Right renal cortex interstitium (tissue), 3 donors: ENCODE results near the gene DOCK3. TPM values are rescaled to one million over a fixed set of nuclear protein-coding genes. Genes with fewer than 3 reads are reported as not detected.
"Not testable (repeated sequence)": the region's sequence is repeated elsewhere in the genome, so short reads cannot be mapped to it uniquely, and the experiment has no call there.

Source experiments
- DNase-seq, 3 donors: peaks; one replicate each; pipeline ENCODE4 v3.0.0-alpha.2; 2013; ENCODE audit warnings: low read depth in 3 of 3, low spot score in 2 of 3
- polyA plus RNA-seq, 3 donors: library from polyadenylated mRNA; unstranded; fragments of 120-200 nt; gene quantifications; one replicate each; pipeline ENCODE4 v1.2.1, GENCODE V29; 2013; ENCODE audit not compliant: insufficient read length in 3 of 3

DOCK3 gene
- polyA plus RNA-seq, 3 donors, result 0.88 to 1.4 (median 1.2) TPM

GRCh38 chr3:51279448-51279847 is 604.7 kb downstream of the DOCK3 start:
- DNase-seq, result no peak

GRCh38 chr3:51280176-51280575 is 605.4 kb downstream of the DOCK3 start:
- no peak for DNase-seq

DNA sequence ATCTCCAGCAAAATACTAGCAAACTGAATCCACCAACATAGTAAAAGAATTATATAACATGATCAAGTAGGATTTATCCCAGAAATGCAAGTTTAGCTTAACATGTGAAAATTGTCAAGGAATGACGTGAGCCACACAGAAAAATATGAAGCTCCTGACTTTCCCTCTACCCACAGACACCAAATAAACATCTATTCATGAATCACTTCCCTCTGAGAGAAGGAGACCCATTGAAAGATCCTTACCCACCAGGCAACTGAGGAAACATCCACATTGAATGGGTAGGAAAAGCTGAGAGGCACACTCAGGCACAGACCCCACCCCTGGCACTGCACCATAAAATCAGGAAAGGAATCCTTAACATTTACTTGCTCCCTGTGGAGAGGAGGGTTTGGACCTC is 608.2 kb downstream of the DOCK3 start:
- no peak for DNase-seq

GRCh38 chr3:51283421-51283820 is 608.7 kb downstream of the DOCK3 start:
- no peak for DNase-seq

DNA sequence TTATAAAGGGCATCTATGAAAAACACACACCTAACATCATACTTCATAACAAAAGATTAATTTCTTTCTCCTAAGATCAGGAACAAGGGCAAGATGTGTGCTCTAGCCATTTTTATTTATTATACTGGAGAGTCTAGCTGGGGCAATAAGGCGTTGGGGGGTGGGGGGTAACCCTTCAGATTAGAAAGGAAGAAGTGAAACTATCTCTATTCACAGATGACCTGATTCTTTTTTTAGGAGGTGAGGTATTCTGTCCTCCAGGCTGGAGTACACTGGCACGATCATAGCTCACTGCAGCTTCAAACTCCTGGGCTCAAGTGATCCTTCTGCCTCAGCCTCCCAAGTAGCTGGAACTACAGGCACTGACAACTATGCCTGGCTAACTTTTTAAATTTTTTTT is 620.9 kb downstream of the DOCK3 start:
- no peak for DNase-seq

DNA sequence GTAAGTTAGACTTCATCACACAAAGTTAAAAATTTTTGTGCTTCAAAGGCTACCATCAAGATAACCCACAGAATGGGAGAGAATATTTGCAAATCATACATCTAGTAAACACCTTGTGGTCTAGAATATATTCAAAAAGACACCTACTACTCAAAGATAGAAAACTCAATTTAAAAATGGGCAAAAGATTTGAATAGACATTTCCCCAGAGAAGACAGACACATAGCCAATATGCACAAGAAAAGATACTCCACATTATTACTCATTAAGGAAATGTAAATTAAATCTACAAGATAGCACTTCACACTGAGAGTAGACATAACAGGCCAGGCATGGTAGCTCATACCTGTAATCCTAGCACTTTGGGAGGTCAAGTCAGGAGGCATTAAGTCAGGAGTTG is 622.6 kb downstream of the DOCK3 start:
- no peak for DNase-seq

DNA sequence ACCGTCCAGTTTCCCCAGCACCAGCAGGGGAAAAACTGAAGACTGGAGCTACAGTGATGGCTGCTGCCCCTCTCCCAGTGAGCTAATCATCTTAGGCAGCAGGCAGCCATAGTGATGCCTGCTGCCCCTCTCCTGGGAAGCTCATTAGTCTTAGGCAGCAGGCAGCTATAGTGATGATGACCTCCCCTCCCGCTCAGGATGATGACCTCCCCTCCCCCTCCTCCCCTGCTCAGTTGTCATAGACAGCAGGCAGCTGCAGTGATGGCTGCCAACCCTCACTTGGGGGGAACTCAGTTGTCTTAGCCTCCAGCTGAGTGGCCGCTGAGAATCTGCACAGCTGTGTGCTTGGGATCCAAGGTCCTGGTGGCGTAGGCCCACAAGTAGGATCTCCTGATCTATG is 629.5 kb downstream of the DOCK3 start:
- DNase-seq, result no peak

DNA sequence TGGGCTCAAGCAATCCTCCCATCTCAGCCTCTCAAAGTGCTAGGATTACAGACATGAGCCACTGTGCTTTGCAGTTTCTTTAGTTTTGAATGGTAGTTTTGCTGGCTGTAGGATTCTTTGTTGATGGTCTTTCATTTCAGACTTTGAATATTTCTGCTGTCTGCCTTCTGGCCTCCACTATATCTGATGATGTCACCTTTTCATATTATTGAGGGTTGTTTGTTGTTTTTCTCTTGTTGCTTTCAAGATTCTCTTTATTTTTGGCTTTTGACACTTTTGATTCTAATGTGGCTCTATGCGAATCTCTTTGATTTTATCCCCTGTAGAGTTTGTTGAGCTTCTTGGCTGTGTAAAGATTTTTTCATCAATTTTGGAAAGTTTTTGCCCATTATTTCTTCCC is 631.4 kb downstream of the DOCK3 start:
- no peak for DNase-seq

DNA sequence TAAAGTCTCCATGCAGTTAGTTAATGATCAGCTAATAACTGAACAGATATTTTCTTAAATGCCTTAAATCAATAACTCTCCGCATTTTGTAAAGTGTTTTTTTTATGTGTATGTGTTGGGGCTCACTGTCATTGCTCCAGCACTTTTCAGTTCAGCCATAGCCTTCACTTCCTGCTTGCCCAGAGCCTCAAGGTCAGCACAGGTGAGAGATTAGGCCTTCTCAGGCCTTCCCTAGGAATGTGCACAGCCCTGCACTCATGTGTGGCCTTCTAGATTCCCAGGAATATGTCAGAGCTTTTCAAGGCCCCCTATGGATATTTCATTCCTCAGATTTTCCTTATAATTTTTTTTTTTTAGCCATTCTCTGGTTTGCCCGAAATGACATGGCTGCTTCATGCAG is 632.7 kb downstream of the DOCK3 start:
- no peak for DNase-seq

- DNase-seq, result not testable (repeated sequence)
Observed at GRCh38 chr3:51307945-51308607, 633.3 kb downstream of the DOCK3 start.

- peak in 1 of 3 donors; percentile 1 for DNase-seq
Observed at GRCh38 chr3:51311055-51311454, 636.3 kb downstream of the DOCK3 start.

DNA sequence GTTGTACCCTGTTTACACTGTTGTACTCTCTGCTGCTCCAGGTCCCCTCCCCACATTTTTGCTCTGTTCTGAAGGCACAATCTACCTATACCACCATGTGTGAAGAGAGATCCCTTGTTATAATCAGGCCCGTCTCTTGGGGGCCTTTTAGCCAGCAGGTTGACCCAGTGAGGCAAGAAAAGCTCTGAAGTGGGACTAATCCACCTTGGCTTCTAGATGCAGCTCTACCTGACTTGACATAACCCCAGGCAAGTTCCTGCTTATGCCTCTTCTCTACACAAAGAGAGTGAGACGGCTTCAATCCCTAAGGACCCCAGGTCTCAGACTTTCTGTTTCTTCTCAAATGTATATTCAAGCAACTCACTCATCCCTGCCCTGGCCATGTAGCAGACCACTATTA is 653.5 kb downstream of the DOCK3 start:
- DNase-seq, result no peak

- no peak for DNase-seq
Observed at GRCh38 chr3:51330046-51330445, 655.3 kb downstream of the DOCK3 start.

GRCh38 chr3:51332156-51332555 is 657.4 kb downstream of the DOCK3 start:
- DNase-seq, result no peak

DNA sequence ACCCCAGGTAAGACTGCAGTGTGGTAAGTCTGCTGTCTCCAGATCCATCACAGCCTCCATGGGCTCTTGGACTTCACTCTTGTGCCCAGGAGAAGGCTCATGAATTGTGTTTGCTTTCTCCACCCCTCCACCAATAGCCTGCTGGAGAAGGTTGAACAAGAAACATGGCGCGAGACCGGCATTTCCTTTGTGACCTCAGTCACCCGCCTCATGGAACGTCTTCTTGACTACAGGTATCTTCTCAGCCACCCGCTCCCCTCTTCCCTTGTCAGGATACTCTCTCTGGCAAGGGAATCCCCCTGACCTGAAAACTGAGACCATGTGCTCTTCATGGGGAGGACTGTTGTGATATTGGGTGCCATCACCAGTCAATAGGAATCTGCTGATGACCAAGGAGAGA is 658.3 kb downstream of the DOCK3 start:
- DNase-seq, result no peak

GRCh38 chr3:51336261-51336660 is 661.5 kb downstream of the DOCK3 start:
- no peak for DNase-seq

DNA sequence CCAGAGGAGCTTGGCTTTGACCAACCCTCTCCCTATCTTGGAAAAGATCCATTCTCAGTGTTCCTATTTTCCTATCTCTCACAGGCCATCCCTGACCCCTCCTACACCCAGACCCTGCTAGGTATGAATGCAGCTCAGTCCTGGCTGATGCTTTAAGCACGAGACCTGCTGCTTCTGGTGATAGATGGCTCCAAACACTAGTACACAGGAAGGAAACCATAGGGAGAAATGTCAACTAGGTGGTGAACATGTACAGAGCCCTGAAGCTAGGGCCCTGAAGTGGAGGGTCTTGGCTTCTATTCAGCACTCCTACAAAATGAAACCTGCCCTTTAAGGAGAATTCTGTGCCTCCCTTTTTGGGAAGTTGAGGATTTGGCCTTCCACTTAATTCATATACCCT is 662.9 kb downstream of the DOCK3 start:
- no peak for DNase-seq

- no peak for DNase-seq
Observed at GRCh38 chr3:51338632-51339031, 663.9 kb downstream of the DOCK3 start.

DNA sequence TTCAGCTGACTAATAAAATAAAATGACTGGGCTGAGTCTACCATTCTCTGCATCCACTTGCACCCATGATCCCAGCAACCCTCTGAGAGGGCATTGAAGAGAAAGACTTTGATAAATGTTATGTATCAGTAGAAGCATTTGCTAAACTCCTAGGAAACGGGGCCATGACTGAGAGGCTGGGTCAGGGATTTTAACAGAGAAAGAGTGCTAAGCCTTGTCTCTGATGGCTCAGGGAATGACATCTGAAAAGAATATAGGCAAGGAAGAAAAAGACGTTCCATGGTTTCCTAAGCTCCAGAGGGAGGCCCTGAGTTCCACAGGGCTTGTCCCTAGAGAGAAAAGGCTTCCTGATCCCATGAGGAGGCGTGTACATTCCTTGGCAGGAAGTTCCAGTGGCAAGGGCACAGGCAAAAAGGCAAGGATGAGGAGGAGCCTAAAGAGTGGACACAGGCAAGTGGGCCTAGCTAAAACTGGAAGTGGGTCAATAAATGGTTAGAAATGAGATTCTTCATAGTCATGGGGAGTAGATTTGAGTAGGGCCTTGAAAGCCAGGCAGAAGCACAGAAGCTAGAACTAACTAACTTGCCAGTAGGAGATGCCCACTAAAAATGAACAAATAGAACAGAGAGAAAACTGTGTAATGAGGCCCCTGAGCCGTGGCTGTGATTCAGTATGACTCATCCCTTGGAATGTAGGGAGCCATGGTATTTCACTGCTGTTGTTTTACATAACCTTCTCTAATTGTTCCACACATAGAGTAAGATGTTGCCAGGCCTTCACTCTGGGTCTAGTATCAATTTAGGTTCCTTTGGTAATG is 665.5 kb downstream of the DOCK3 start:
- DNase-seq, result no peak

GRCh38 chr3:51340989-51341636 is 666.4 kb downstream of the DOCK3 start:
- no peak for DNase-seq

DNA sequence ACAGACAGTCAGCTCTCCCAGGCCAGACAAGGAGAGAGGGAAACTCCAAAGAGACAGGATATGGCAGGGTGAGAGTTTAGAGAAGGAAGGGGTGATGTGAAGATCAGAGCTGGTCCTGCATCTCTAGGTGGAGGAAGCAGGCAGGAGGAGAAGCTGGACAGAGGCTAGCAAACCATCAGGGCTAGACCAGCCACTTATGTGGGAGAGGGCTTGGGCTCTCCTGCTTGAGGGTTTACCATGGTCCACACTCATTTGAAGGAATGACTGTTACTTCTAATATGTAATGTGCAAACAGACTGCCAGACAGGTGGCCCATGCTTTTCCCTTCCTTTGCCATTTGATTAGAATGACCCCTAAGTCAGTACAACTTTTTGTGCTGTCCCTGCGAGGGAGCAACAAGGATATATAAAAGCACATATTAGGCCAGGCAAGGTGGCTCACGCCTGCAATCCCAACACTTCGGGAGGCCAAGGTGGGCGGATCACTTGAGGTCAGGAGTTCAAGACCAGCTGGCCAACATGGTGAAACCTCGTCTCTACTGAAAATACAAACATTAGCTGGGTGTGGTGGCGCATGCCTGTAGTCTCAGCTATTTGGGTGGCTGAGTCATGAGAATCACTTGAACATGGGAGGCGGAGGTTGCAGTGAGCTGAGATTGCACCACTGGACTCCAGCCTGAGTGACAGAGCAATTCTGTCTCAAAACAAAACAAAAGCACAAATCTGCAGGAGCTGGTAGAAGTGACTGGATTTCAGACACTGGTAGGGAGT is 669.4 kb downstream of the DOCK3 start:
- DNase-seq, result no peak
